ENCODE measurements around the gene FAM118A. TPM values are rescaled to one million over a fixed set of nuclear protein-coding genes. Genes with fewer than 3 reads are reported as not detected.
"Not testable (repeated sequence)": the region's sequence is repeated elsewhere in the genome, so short reads cannot be mapped to it uniquely, and the experiment has no call there.

FAM118A gene
- polyA plus RNA-seq, 1 experiment = 23.3 TPM

GRCh38 chr22:45359627-45360026 lies 49.9 kb downstream of the FAM118A start:
- peaks cover 16% of the 10 kb centered on the region for H3K27me3 ChIP-seq (ENCODE audit: control insufficient read depth, insufficient read depth, low read length)
- H3K4me3 ChIP-seq (ENCODE audit: low read depth, low read length) = no peak overlapping the region
- no peak for DNase-seq (ENCODE audit: low read depth, low spot score)
- TF ChIP-seq CTCF (IDR thresholded peaks at IDR 0.05; ENCODE audit: low read depth, low read length) = no peak
- ChIA-PET POLR2A (no interaction called here), CTCF (no interaction called here)
- H3K27ac ChIP-seq (ENCODE audit: low read depth, low read length) = no peak overlapping the region
- no peaks in the 10 kb centered on the region for H3K9me3 ChIP-seq (ENCODE audit: control insufficient read depth, insufficient read depth, low read length)

- ChIA-PET CTCF (no interaction called here), POLR2A (no interaction called here)
- no peak for TF ChIP-seq CTCF (IDR thresholded peaks at IDR 0.05; ENCODE audit: low read depth, low read length)
- Histone ChIP-seq H3K27ac (ENCODE audit: low read depth, low read length) (no peak overlapping the region), H3K27me3 (ENCODE audit: control insufficient read depth, insufficient read depth, low read length) (peaks cover 18% of the 10 kb centered on the region), H3K4me3 (ENCODE audit: low read depth, low read length) (no peak overlapping the region), H3K9me3 (ENCODE audit: control insufficient read depth, insufficient read depth, low read length) (peaks cover 6% of the 10 kb centered on the region; the same call in 1 of the 2 replicates)
- DNase-seq (ENCODE audit: low read depth, low spot score) = no peak
Observed at GRCh38 chr22:45366713-45367112, 57.0 kb downstream of the FAM118A start.

- DNase-seq (ENCODE audit: low read depth, low spot score); H3K27ac ChIP-seq (ENCODE audit: low read depth, low read length); POLR2A ChIA-PET; H3K9me3 ChIP-seq (ENCODE audit: control insufficient read depth, insufficient read depth, low read length); H3K4me3 ChIP-seq (ENCODE audit: low read depth, low read length); H3K27me3 ChIP-seq (ENCODE audit: control insufficient read depth, insufficient read depth, low read length): not testable (repeated sequence)
- CTCF ChIA-PET = interaction anchor here (0.7 kb wide), 1 partner anchor 102 kb away, joined by 3 read pairs; no protein-coding TSS in a partner anchor
Observed at GRCh38 chr22:45373592-45373991, 63.9 kb downstream of the FAM118A start.

GRCh38 chr22:45376009-45376408 lies 66.3 kb downstream of the FAM118A start:
- Histone ChIP-seq H3K4me3 (ENCODE audit: low read depth, low read length) (no peak overlapping the region), H3K27ac (ENCODE audit: low read depth, low read length) (no peak overlapping the region), H3K9me3 (ENCODE audit: control insufficient read depth, insufficient read depth, low read length) (no peaks in the 10 kb centered on the region), H3K27me3 (ENCODE audit: control insufficient read depth, insufficient read depth, low read length) (peaks cover 3% of the 10 kb centered on the region)
- CTCF ChIA-PET = no interaction called here
- POLR2A ChIA-PET = no interaction called here
- TF ChIP-seq CTCF (IDR thresholded peaks at IDR 0.05; ENCODE audit: low read depth, low read length) = no peak
- no peak for DNase-seq (ENCODE audit: low read depth, low spot score)

- DNase-seq (ENCODE audit: low read depth, low spot score) = no peak
- ChIA-PET POLR2A (no interaction called here), CTCF (no interaction called here)
- no peak for TF ChIP-seq CTCF (IDR thresholded peaks at IDR 0.05; ENCODE audit: low read depth, low read length)
- Histone ChIP-seq H3K27ac (ENCODE audit: low read depth, low read length) (no peak overlapping the region), H3K4me3 (ENCODE audit: low read depth, low read length) (no peak overlapping the region), H3K9me3 (ENCODE audit: control insufficient read depth, insufficient read depth, low read length) (no peaks in the 10 kb centered on the region), H3K27me3 (ENCODE audit: control insufficient read depth, insufficient read depth, low read length) (peaks cover 3% of the 10 kb centered on the region)
Observed at GRCh38 chr22:45376703-45377102, 67.0 kb downstream of the FAM118A start.

- DNase-seq (ENCODE audit: low read depth, low spot score) = no peak
- no peak for TF ChIP-seq CTCF (IDR thresholded peaks at IDR 0.05; ENCODE audit: low read depth, low read length)
- no peaks in the 10 kb centered on the region for H3K9me3 ChIP-seq (ENCODE audit: control insufficient read depth, insufficient read depth, low read length)
- H3K4me3 ChIP-seq (ENCODE audit: low read depth, low read length) = no peak overlapping the region
- CTCF ChIA-PET = no interaction called here
- POLR2A ChIA-PET = interaction anchor here (0.5 kb wide), 1 partner anchor 25 kb away, joined by 5 read pairs; no protein-coding TSS in a partner anchor
- no peak overlapping the region for H3K27ac ChIP-seq (ENCODE audit: low read depth, low read length)
- H3K27me3 ChIP-seq (ENCODE audit: control insufficient read depth, insufficient read depth, low read length) = no peaks in the 10 kb centered on the region
Observed at GRCh38 chr22:45381348-45381747, 71.6 kb downstream of the FAM118A start.

Data from AG04450 (cell line).